ENCODE results near the gene CNTN5.

Gene CNTN5

DNA sequence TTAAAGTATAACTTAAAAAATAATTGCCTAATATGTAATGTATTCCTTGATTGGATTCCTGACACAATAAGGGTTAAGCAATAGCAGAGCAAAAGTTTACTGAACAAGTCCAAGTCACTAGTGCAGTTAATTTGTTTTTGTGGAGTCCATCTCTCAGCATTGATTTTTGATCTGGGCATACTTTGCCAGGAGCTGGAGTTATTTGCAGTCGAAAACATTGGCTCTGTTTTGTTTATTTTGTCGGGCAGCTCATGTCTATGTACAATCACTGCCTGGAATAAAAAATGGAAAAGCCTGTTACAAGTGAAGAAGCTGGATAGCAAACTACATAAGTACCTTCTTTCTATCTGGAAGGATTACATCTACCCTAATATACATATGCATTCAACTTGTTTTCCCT, 625.2 kb downstream of the CNTN5 start:
- TF ChIP-seq, protein P1, sequence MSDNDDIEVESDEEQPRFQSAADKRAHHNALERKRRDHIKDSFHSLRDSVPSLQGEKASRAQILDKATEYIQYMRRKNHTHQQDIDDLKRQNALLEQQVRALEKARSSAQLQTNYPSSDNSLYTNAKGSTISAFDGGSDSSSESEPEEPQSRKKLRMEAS (IDR thresholded peaks at IDR 0.05): no peak
- TF ChIP-seq, protein P2, sequence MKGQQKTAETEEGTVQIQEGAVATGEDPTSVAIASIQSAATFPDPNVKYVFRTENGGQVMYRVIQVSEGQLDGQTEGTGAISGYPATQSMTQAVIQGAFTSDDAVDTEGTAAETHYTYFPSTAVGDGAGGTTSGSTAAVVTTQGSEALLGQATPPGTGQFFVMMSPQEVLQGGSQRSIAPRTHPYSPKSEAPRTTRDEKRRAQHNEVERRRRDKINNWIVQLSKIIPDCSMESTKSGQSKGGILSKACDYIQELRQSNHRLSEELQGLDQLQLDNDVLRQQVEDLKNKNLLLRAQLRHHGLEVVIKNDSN (IDR thresholded peaks at IDR 0.05): no peak
- no peak for TF ChIP-seq CREB1 (IDR thresholded peaks at IDR 0.05; ENCODE audit: low read depth)
- no peak for TF ChIP-seq TAF1 (IDR thresholded peaks at IDR 0.05; ENCODE audit: low read depth)
- TF ChIP-seq CEBPB (IDR thresholded peaks at IDR 0.05): no peak
- no peak for TF ChIP-seq ZBTB7A (IDR thresholded peaks at IDR 0.05; ENCODE audit: low read depth)
- TF ChIP-seq, protein P3, sequence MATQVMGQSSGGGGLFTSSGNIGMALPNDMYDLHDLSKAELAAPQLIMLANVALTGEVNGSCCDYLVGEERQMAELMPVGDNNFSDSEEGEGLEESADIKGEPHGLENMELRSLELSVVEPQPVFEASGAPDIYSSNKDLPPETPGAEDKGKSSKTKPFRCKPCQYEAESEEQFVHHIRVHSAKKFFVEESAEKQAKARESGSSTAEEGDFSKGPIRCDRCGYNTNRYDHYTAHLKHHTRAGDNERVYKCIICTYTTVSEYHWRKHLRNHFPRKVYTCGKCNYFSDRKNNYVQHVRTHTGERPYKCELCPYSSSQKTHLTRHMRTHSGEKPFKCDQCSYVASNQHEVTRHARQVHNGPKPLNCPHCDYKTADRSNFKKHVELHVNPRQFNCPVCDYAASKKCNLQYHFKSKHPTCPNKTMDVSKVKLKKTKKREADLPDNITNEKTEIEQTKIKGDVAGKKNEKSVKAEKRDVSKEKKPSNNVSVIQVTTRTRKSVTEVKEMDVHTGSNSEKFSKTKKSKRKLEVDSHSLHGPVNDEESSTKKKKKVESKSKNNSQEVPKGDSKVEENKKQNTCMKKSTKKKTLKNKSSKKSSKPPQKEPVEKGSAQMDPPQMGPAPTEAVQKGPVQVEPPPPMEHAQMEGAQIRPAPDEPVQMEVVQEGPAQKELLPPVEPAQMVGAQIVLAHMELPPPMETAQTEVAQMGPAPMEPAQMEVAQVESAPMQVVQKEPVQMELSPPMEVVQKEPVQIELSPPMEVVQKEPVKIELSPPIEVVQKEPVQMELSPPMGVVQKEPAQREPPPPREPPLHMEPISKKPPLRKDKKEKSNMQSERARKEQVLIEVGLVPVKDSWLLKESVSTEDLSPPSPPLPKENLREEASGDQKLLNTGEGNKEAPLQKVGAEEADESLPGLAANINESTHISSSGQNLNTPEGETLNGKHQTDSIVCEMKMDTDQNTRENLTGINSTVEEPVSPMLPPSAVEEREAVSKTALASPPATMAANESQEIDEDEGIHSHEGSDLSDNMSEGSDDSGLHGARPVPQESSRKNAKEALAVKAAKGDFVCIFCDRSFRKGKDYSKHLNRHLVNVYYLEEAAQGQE (IDR thresholded peaks at IDR 0.05; ENCODE audit: low read depth): no peak
- no peak for TF ChIP-seq RAD21 (IDR thresholded peaks at IDR 0.05; ENCODE audit: low read depth)
- no peak for TF ChIP-seq TEAD4 (IDR thresholded peaks at IDR 0.05)
- no peak for TF ChIP-seq TCF12 (IDR thresholded peaks at IDR 0.05; ENCODE audit: low read depth)
- TF ChIP-seq YY1 (IDR thresholded peaks at IDR 0.05; ENCODE audit: low read depth): no peak

DNA sequence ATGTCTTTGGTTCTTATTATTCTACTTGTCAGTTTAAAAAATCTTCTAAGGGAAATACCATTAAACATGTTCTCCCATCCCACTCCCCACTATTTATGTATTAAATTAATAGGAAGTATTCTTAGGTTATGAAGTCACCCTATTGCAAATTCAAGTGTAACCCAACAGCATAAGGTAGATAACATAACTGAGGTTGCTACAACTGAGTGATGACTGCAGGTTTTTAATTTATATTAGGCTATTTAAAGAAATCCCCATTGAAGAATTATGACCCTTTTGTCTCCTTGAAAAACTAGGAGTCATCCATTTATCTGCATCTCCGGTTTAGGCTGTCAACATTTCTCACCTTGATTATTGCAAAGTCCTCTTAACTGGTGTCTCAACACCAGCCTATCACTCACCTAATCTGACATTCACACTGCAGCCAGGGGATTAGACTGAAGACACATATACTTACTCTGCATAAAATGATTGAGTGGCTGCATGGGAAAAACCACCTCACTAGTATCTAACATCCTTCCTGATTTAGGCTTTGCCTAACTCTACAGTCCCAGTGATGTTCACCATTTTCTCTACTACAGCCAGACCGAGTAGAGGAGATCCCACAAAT, 649.4 kb downstream of the CNTN5 start:
- TF ChIP-seq, protein P1 (IDR thresholded peaks at IDR 0.05): no peak
- TF ChIP-seq, protein P2 (IDR thresholded peaks at IDR 0.05): no peak
- TF ChIP-seq EP300 (IDR thresholded peaks at IDR 0.05; ENCODE audit: borderline replicate concordance) (no peak), EGR1 (IDR thresholded peaks at IDR 0.05) (no peak), NFIC (IDR thresholded peaks at IDR 0.05) (no peak), ZBTB7A (IDR thresholded peaks at IDR 0.05; ENCODE audit: low read depth) (no peak), TEAD4 (IDR thresholded peaks at IDR 0.05) (no peak), TAF1 (IDR thresholded peaks at IDR 0.05; ENCODE audit: low read depth) (no peak)
- TF ChIP-seq, protein P3 (IDR thresholded peaks at IDR 0.05; ENCODE audit: low read depth): no peak

DNA sequence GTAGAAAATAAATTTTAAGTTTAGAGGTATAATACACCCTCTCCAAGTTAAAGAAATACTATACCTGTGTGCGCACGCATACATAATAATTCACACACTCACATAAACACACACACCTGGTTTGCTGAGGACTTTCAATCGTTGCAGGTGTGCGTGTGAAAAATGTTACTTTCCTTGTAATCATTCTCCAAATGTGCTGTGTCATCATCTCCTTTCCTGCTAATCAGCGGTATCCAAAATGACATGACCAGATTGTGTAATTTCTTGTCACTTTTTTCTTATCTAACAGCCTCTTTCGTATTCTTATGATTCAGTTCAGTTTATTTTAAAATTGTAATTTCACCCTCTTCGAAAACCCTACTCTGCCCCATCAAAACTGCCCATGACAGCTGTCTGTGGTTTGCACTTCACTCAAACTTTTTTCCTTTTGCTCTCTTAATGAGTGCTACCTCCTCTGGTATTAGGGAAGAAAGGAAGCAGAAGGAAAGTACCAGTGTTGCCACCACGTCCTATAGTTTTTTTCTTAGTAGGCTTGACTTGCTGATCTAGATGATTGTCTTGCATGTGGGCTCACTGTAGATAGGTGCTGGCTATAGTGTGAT, 651.2 kb downstream of the CNTN5 start:
- TF ChIP-seq NFIC (IDR thresholded peaks at IDR 0.05): no peak
- no peak for TF ChIP-seq EP300 (IDR thresholded peaks at IDR 0.05; ENCODE audit: borderline replicate concordance)
- no peak for TF ChIP-seq FOXM1 (IDR thresholded peaks at IDR 0.05; ENCODE audit: borderline replicate concordance, low read depth)
- TF ChIP-seq, protein P1 (IDR thresholded peaks at IDR 0.05): no peak
- TF ChIP-seq, protein P3 (IDR thresholded peaks at IDR 0.05; ENCODE audit: low read depth): no peak
- no peak for TF ChIP-seq TAF1 (IDR thresholded peaks at IDR 0.05; ENCODE audit: low read depth)
- TF ChIP-seq YY1 (IDR thresholded peaks at IDR 0.05; ENCODE audit: low read depth): no peak
- TF ChIP-seq CREB1 (IDR thresholded peaks at IDR 0.05; ENCODE audit: low read depth): no peak
- TF ChIP-seq TEAD4 (IDR thresholded peaks at IDR 0.05): no peak
- TF ChIP-seq, protein P2 (IDR thresholded peaks at IDR 0.05): no peak
- no peak for TF ChIP-seq ZBTB7A (IDR thresholded peaks at IDR 0.05; ENCODE audit: low read depth)
- TF ChIP-seq EGR1 (IDR thresholded peaks at IDR 0.05): no peak
- TF ChIP-seq TCF12 (IDR thresholded peaks at IDR 0.05; ENCODE audit: low read depth): no peak
- no peak for TF ChIP-seq RAD21 (IDR thresholded peaks at IDR 0.05; ENCODE audit: low read depth)
- no peak for TF ChIP-seq CEBPB (IDR thresholded peaks at IDR 0.05)

All from Ishikawa (cell line).